ELF-1 (cell line): Measurements from ENCODE around the gene SDR39U1.

Experiments
- DNase-seq: peaks from one replicate; pipeline ENCODE4 v3.0.0-alpha.2; 2016; ENCODE audit warnings: low read depth, low spot score

Gene SDR39U1

GRCh38 chr14:24441904-24442239 lies 704 bp downstream of the SDR39U1 start:
- no peak for DNase-seq

DNA sequence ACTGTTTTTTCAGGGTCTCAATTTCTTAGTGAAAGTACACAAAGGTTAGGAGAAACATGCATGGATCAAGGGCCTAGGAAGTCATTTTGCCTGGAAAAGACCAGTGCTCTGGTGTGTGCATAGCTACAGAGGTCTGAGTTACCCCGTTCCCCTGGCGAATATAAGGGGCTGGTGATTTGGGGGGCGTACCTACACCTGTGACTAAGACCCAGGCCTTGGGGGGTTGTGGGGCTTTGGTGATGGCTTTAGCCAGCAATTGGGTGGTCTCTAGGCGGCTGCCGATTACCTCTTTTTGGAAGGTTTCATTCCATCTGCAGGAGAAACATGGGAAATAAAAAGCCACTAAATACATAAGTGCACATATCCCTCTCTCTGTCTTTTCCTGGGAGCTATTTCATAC lies 1.1 kb downstream of the SDR39U1 start:
- no peak for DNase-seq

DNA sequence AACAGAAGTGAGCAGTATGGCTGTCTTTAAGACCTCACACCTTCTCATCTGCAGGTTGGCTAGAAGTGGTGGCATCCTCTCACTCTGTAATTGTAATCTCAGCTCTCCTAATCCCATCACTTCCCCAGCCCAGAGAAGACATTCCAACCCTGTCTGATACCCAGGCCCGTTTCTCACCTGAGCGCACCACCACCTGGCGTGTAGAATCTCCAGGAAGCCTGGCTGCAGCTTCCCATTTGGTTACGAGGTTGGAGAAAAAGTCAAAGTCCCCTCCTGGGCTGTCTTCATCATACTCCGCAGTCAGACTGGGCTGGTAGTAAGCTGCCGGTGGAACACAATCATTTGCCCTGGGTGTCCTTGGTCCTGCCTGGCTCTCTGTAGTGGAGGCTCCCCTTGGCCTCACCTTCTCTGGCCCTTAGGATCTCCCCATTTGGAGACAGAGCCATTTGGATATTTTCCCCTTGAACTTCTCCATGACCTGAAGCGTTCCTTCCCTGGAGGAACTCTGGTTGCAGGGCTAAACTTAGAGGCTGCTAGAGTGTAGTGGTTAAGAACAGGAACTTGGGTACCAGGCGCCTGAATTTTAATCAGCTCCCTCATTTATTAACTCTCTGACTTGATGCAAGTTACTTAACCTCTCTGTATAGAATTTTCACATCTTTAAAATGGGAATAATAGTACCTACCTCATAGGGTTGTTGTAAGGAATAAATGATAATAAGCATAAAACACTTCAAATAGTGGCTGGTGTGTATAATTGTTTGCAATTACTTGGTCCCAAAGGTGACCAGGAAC lies 1.8 kb downstream of the SDR39U1 start:
- DNase-seq, result no peak

DNA sequence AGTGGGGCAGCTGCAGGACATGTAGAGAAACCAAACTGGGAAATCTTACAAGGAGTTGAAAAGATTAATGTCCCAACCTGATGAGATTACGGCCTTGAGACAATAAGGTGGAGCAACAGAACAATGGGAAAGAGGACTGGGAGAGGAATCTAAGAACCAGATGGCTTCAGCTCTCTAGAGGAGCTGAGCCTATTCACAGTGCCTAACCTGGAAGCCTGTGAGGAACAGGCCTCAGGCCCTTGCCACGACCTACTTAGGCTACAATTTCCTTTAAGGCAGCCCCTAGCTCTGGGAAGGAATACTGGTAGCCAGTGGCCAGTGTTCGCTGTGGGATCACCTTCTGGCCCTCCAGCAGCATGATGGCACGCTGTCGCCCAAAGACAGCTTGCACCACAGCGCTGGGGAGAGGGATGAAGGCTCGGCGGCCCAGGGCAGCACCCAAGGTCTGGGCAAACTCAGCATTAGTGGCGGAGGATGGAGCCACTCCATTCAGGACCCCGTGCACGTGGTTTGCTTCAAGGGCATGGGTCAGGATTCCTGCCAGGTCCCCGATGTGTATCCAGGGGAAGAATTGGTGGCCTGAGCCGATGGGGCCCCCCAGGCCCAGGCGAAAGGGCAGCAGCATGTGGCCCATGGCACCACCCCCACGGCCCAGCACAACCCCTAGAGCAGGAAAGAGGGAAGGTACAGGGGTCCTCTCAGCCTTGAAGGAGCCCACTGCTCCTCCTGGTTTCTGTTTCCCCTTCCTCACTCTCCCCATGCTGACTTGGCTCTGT lies 2.6 kb downstream of the SDR39U1 start:
- no peak for DNase-seq

DNA sequence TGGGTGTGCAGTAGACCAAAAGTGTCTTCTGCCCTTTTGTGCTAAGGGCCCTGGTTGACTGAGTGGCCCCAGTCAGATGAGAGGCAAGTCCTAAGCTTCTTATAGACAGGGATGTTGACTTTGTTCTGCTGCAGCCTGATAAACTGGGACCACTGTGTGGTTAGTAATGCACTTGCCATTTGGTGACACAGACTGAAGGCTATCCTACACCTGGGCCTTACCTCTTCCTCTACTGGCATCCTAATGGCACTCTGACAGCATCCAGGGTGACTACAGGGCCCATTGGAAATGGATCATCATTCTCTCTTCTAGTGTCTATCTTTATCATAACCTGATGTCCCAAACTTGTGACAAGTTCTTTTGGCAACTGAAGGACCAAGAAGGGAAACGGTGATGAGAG lies 3.3 kb downstream of the SDR39U1 start:
- no peak for DNase-seq

DNA sequence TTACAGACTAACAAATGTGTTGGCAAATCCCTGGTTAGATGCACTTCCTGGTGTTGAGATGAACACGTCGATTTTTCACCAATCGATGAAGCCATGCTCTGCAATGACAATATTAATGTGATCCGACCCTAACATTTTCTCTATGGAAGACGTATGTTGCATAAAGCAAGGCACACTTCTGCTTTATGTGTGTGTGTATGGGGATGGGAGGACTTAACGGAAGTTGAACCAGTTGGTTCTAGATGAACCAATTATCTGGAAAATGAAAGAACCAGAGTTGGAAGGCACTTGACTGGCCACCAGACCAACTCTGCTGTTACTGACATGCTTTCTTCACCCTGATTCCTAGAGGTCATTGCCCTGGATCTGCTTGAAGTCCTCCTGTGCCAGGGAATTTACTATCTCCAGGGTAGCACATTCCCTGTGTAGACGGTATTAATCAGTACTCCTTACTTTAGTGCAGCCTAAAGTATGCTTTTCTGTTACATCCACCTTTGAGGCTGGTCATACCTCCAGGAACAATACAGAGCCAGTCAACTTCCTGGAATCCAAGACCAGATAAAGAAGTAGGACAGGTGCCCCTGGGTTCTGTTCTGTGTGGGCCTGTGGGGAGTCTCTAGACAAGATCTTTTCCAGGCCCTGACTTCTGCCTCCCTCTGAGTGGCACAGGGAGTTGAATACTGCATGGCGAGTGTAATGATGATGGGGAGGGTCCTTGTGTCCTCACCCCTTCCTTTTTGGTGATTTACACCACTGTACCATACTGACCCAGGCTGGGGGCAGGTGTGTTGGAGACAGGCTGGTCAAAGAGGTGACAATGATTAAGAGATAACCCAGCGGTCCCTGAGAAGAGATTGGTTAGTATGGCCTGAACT lies 4.1 kb downstream of the SDR39U1 start:
- no peak for DNase-seq

- DNase-seq, result no peak
Measured at GRCh38 chr14:24437736-24438067, 4.9 kb downstream of the SDR39U1 start.

DNA sequence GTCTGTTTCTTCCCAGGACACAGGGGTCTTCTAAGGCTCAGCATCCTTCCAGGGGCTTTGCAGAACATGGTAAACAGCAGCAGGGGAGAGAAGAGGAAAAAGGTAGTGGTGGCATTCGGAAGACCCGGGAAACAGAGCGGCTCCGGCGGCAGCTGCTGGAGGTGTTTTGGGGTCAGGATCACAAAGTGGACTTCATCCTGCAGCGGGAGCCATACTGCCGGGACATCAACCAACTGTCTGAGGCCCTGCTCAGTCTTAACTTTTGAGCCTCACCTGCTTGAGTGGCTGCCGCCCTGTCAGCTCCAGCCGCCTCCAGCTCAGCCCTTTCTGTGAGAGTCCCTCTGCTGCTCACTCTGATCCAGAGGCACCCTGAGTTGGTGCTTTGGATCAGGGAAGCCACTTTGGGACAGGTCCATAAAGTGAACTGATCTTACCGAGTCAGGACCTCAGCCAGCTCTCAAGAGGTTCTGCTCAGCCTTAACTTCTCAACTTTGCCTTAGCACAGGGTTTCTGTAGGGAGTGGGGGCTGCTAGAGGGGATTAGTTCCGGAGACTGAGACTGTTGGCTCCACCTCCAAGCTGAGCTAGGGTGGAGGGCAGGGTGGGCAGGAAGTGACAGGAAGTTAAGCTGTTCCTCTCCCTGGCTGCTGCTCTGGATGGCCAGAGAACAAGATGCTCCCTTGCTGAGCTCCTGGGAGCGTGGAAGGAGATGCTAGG lies 5.4 kb downstream of the SDR39U1 start:
- DNase-seq, result no peak

- DNase-seq, result peak; percentile 42
Measured at GRCh38 chr14:24436355-24437019, 6.1 kb downstream of the SDR39U1 start.

DNA sequence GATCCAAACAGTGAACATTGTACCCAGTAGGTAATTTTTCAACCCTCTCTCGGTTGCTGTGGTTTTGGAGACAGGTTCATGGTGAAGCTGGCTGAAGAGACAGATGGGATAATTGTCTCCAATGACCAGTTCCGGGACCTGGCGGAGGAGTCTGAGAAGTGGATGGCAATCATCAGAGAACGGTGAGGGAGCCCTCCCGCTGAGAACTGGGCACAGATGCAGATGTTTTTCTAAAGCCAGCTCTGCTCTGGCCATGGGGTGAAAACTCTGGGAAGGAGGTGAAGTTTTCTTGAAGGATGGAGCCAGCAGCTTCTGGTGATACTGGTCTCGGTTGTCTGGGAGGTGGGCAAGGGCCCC lies 6.6 kb downstream of the SDR39U1 start:
- no peak for DNase-seq

DNA sequence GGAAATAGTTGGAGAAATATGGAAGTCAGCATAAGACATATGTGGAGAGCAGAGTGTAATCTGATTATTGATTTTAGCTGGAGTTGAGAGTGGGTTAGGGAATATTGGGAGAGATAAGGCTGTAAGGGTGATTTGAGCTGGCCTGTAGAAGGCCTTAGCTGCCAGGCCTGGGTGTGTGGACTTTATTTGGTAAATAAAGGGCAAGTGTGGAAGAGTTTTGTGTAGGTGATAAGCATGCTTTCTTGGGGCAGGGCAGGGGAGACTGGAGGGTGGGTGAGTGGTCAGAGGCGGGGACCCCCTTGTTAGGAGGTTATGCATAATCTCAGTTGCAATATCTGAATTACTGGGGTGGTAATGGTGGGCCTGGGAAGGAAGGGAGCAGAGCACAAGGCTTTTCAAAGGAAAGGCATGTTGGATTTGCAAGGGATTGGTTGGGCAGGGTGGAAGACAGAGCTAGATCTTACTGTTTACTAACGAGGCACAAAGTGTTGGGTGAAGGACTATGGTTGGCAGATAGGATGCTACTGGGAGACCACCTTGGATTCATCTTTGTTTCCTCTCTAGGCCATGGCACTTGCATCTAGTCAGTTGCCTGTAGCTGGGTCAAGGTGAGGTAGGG lies 7.3 kb downstream of the SDR39U1 start:
- DNase-seq, result no peak

DNA sequence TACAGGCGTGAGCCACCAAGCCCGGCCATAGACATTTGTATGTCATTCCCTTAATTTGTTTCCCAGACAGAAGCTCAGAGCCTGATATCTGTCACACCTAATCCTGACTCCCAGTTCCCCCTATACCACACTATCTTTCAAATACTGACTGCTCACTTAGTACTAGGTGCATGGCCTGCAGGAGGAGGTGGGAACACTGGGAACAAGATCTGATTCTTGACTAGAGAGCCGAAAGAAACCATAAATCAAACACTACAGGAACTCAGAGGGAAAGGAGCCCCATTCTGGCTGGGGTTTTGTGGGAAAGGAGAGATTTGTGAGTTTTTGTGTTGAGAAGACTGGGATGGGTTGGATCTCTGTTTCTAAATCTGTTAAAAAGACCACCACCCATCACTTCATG lies 7.9 kb downstream of the SDR39U1 start:
- no peak for DNase-seq

DNA sequence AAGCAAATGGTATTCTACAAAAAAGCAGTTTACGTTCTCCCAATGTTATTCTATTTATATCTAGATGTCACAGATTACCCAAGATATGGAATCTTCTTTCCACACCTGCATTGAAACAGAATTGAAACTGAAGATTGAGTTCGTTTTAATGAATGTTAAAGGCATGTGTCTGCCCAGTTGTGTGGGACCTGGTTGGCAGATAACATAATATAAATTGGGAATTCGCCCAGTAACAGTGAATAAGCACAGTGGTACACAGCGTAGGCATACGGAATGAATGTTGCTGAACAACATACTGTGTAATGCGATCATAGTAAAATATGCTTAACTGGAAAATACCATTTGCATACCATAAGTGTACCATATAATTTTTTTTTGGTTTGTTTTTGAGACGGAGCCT lies 8.5 kb downstream of the SDR39U1 start:
- no peak for DNase-seq

DNA sequence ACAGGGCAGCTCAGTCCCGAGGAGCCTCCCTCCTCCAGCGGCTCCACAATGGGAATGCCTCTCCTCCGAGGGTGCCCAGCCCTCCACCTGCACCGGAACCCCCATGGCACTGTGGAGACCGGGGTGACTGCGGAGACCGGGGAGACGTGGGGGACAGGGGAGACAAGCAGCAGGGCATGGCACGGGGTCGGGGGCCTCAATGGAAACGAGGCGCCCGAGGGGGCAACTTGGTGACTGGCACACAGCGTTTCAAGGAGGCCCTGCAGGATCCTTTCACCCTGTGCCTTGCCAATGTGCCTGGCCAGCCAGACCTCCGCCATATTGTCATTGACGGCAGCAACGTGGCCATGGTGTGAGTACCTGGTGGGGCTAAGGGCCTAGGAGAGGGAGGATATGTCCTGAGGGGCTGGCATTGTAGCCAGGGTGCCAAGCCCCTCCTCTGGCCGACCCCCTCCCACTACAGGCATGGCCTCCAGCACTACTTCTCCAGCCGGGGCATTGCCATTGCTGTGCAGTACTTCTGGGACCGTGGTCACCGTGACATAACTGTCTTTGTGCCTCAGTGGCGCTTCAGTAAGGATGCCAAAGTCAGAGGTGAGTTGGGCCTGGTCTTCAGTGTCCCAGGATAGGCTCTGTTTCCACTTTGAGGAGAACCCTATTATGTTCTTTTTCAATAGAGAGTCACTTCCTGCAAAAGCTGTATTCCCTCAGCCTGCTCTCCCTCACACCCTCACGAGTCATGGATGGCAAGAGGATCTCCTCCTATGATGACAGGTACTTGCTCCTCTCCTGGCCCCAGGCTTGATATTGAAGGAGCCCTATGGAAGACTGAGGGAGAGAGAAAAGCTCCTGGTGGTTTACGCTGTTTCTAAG lies 10.1 kb downstream of the SDR39U1 start:
- DNase-seq, result no peak

DNA sequence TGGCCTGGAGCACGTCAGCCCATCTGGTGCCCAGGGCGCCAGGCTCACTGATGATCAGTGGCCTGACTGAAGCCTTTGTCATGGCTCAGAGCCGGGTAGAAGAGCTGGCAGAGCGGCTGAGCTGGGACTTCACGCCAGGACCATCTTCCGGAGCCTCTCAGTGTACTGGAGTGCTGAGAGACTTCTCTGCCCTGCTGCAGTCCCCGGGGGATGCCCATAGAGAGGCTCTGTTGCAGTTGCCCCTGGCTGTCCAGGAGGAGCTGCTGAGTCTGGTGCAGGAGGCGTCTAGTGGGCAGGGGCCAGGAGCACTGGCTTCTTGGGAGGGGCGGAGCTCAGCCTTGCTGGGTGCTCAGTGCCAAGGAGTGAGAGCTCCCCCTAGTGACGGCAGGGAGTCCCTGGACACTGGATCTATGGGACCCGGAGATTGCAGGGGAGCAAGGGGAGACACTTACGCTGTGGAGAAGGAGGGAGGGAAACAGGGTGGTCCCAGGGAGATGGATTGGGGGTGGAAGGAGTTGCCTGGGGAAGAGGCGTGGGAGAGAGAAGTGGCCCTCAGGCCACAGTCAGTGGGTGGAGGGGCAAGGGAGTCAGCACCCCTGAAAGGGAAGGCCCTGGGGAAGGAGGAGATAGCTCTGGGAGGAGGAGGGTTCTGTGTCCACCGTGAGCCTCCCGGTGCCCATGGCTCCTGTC lies 10.9 kb downstream of the SDR39U1 start:
- peak; percentile 95 for DNase-seq

DNA sequence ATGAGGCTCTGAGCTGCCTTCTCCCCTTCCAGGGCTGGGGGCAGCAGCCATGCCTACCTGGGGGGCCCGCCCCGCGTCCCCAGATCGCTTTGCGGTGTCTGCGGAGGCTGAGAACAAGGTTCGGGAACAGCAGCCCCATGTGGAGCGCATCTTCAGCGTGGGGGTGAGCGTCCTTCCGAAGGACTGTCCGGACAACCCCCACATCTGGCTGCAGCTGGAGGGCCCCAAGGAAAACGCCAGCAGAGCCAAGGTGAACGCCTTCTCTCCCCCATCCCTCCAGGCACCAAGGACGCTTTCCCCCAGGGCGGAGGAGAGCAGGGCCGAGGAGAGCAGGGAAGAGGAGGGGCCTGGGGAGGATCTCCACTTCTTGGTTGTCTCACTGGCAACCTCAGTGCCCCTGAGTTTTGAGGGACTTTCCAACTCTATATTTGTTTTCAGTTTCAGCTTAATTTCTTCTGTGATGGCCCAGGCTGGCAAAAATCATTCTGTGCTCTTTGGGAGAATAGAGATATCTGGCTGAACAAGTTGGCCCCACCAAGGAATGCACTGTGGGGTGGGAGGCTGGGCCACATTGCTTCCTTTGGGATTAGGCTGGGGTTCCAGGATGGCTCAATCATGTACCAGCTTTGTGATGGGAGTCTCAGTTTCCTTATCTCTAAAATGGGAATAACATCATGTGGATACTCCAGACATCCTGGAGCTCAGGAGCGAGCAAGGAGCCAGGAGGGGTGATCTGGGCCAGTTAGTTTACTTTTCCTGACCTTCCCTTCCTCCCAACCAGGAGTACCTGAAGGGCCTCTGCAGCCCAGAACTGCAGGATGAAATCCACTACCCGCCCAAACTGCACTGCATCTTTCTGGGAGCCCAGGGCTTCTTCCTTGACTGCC lies 11.7 kb downstream of the SDR39U1 start:
- DNase-seq, result peak; percentile 33

DNA sequence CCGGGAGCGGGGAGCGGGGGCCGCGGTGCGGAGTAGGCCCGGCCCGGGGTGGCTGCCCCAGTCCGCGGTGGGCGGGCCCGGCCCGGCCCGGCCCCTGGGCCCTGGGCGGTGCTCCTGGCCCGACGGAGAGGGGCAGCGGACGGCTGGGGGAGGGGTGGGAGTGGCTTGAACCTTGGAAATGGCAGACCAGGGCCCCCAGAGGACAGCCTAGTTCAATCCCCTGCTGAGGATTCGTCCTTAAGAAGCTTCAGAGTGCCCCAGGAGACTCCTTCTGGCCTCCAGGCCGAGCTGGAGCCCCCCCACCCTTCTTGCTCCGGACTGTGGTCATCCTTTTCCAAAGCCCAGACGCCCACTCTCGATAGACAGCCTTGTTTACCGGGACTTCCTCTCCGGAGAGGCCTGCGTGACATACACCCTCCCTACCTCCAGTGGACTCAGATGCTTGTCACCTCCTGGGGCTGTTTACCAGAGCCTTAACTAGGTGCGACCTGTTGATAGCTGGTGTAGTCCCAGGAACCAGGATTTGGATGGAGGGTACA lies 12.4 kb downstream of the SDR39U1 start:
- peak; percentile 65 for DNase-seq
